Progenitor cell of endocrine pancreas (in vitro differentiated cells): ENCODE results near the gene IL17RA. TPM values are rescaled to one million over a fixed set of nuclear protein-coding genes. Genes with fewer than 3 reads are reported as not detected.

Experiments
- DNase-seq: peaks from one replicate; pipeline ENCODE4 v3.0.0; 2021; ENCODE audit warnings: low spot score; ENCODE audit not compliant: unreplicated experiment
- H3K27ac Mint-ChIP-seq: 2 replicates; pipeline ENCODE4 v1.8.0; 2021; ENCODE audit warnings: mild to moderate bottlenecking, moderate library complexity, mixed read lengths
- H3K27me3 Mint-ChIP-seq: 2 replicates; pipeline ENCODE4 v1.8.0; 2021; ENCODE audit warnings: mixed read lengths
- H3K36me3 Mint-ChIP-seq: 2 replicates; pipeline ENCODE4 v1.8.0; 2022; ENCODE audit warnings: mixed read lengths; ENCODE audit not compliant: insufficient read depth
- H3K4me1 Mint-ChIP-seq: 2 replicates; pipeline ENCODE4 v1.8.0; 2021; ENCODE audit warnings: low read depth, mixed read lengths
- H3K4me3 Mint-ChIP-seq: 2 replicates; pipeline ENCODE4 v1.8.0; 2021; ENCODE audit warnings: low read depth, mild to moderate bottlenecking, moderate library complexity, mixed read lengths
- H3K9me3 Mint-ChIP-seq: 2 replicates; pipeline ENCODE4 v1.8.0; 2021; ENCODE audit warnings: low read depth, mixed read lengths
- CTCF ChIP-seq: fragments of 200-600 bp; sonication (generic); IDR thresholded peaks from one replicate; pipeline ENCODE4 v1.5.0; 2021; ENCODE audit warnings: antibody characterized with exemption, mild to moderate bottlenecking; ENCODE audit not compliant: unreplicated experiment
- total RNA-seq: library from RNA; stranded (reverse); gene quantifications from 2 replicates; pipeline ENCODE4 v1.2.1, GENCODE V29; 2021

The IL17RA gene
- total RNA-seq, 1 donor from 2014 or later, result 8.4 TPM

GRCh38 chr22:17137861-17138425, 53.1 kb downstream of the IL17RA start:
- no peaks in the 10 kb centered on the region for H3K4me1 Mint-ChIP-seq
- no peak for DNase-seq
- H3K36me3 Mint-ChIP-seq, result peaks cover 2% of the 10 kb centered on the region
- H3K4me3 Mint-ChIP-seq, result no peak overlapping the region
- TF ChIP-seq CTCF, result no peak
- no peak overlapping the region for H3K27ac Mint-ChIP-seq
- H3K9me3 Mint-ChIP-seq, result no peaks in the 10 kb centered on the region
- no peaks in the 10 kb centered on the region for H3K27me3 Mint-ChIP-seq

- TF ChIP-seq CTCF, result no peak
- Mint-ChIP-seq H3K27me3 (no peaks in the 10 kb centered on the region), H3K27ac (no peak overlapping the region), H3K4me3 (no peak overlapping the region), H3K9me3 (no peaks in the 10 kb centered on the region), H3K36me3 (peaks cover 3% of the 10 kb centered on the region), H3K4me1 (no peaks in the 10 kb centered on the region)
- DNase-seq, result no peak
These were observed 53.7 kb downstream of the IL17RA start for GRCh38 chr22:17138513-17138912.

GRCh38 chr22:17140022-17140421, 55.2 kb downstream of the IL17RA start:
- H3K4me1 Mint-ChIP-seq, result no peaks in the 10 kb centered on the region
- H3K9me3 Mint-ChIP-seq, result no peaks in the 10 kb centered on the region
- DNase-seq, result no peak
- H3K27me3 Mint-ChIP-seq, result no peaks in the 10 kb centered on the region
- peaks cover 5% of the 10 kb centered on the region for H3K36me3 Mint-ChIP-seq
- H3K27ac Mint-ChIP-seq, result no peak overlapping the region
- H3K4me3 Mint-ChIP-seq, result no peak overlapping the region
- no peak for TF ChIP-seq CTCF

- Mint-ChIP-seq H3K27me3 (no peaks in the 10 kb centered on the region), H3K9me3 (no peaks in the 10 kb centered on the region), H3K36me3 (peaks cover 5% of the 10 kb centered on the region), H3K4me3 (no peak overlapping the region), H3K27ac (no peak overlapping the region), H3K4me1 (no peaks in the 10 kb centered on the region)
- no peak for TF ChIP-seq CTCF
- no peak for DNase-seq
These were observed 56.3 kb downstream of the IL17RA start for GRCh38 chr22:17140826-17141766.

- H3K4me1 Mint-ChIP-seq, result no peaks in the 10 kb centered on the region
- peaks cover 7% of the 10 kb centered on the region for H3K36me3 Mint-ChIP-seq
- no peaks in the 10 kb centered on the region for H3K27me3 Mint-ChIP-seq
- no peaks in the 10 kb centered on the region for H3K9me3 Mint-ChIP-seq
- H3K4me3 Mint-ChIP-seq, result no peak overlapping the region
- H3K27ac Mint-ChIP-seq, result no peak overlapping the region
- TF ChIP-seq CTCF, result no peak
- DNase-seq, result no peak
These were observed 58.3 kb downstream of the IL17RA start for GRCh38 chr22:17143101-17143500.
